NCI-H526 (cell line): ENCODE measurements around the gene CHSY1.

Source experiments
- DNase-seq, 2 experiments: peaks; one replicate each; lab custom pipeline; 2025; lab: John Stamatoyannopoulos, UW

CHSY1 gene

GRCh38 chr15:101269479-101270223 is 17.8 kb upstream of the CHSY1 start:
- DNase-seq, result peak in 1 of 2 experiments; percentile 25

DNA sequence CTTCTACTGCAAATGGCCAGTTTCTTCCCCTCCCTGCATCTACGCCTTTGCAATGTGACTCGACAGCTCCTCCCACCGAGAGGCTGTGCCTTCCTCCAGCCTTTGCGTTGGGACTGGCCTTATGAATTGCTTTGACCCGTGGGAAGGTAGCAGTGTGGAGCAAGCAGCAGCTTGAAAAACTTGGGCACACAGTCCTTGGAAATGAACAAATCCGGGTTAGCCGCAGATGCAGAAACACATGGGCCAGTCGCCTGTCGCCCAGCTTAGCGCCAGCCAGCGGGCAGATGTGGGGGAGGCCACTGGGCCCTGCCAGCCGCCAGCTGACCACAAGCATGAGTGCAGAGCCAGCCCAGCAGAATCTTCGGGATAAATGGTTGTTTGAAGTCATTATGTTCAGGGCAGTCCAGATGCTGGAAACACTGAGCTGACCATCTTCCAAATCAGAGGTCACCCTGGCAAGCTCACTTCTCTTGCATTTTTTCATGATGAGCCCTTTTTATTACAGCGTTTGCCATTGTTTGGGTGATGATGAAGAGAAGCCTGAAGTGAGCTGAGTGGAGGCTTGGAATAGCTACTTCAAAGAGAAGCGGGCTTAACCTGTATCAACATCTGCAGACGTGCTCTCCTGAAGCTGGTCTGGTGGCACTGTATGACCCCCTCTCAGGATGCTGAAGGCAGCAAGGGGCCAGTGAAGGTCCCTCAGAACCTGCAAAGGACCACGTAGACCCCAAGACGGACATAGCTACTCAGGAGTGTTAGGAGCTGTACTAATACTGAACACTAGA is 15.7 kb upstream of the CHSY1 start:
- no peak for DNase-seq

GRCh38 chr15:101266787-101267186 is 14.9 kb upstream of the CHSY1 start:
- DNase-seq, result no peak

GRCh38 chr15:101266034-101266433 is 14.2 kb upstream of the CHSY1 start:
- no peak for DNase-seq

- no peak for DNase-seq
Measured at GRCh38 chr15:101264911-101265641, 13.2 kb upstream of the CHSY1 start.

DNA sequence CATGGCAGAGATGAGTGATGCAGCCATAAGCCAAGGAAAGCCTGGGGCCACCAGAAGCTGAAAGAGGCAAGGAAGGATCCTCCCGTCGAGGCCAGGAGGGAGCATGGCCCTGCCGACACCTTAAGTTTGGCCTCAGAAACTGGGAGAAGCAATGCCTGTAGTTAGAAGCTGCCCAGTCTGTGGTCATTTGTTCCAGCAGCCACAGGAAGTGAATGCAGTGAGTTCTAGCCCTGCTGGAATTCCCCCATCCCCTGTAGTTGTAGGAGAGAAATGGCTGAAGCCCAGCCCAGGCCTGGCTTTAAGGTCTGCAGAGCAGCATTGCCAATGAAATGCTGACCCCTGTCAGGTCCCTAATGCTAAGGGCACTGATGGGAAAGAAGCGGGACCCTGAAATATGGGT is 12.2 kb upstream of the CHSY1 start:
- DNase-seq, result no peak

GRCh38 chr15:101262551-101262950 is 10.7 kb upstream of the CHSY1 start:
- DNase-seq, result no peak

DNA sequence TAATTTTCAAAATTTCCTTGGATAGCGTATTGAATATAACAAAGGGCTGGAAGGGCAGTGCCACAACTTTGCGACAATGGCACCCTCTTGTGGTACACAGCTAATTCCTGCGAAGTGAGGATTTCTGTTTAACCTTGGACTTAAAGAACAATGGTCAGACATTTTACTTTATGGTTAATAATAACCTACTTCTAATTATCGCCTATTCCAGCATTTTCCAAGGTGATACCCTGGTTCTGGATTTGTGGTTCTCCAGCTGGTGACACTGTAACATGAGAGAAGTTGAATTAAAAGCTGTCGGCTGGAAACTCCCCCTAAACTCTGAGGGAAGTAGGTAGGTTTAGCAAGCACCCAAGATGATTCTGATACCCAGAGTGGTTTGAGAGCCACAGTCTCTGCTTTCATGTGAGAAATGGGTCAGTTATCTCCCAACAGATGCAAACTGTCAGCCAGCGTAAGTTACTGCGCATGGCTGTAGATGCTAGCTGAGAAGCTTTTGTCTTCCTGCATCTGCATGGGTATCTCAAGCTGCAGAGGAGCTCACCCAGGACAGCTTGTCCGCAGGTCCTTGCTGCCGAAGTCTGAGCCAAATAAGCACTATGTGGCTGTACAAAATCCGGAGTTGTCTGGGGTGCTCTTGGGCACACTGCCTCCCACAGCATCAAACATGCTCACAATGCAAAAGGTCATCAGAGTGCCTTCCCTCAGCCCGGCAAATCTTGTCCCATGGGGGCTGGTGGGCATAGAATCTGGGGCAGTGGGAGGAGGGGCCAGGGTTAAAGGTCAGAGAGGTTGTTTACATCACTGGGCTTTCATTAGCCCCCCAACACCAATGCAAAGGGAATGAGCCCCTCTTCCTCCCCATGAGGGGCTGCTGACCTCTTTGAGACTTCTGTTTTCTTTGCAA is 6.6 kb upstream of the CHSY1 start:
- peak in 1 of 2 experiments; percentile 79 for DNase-seq

GRCh38 chr15:101256757-101257156 is 4.9 kb upstream of the CHSY1 start:
- peak in 1 of 2 experiments; percentile 24 for DNase-seq

- DNase-seq, result no peak
Measured at GRCh38 chr15:101255615-101256241, 3.9 kb upstream of the CHSY1 start.

DNA sequence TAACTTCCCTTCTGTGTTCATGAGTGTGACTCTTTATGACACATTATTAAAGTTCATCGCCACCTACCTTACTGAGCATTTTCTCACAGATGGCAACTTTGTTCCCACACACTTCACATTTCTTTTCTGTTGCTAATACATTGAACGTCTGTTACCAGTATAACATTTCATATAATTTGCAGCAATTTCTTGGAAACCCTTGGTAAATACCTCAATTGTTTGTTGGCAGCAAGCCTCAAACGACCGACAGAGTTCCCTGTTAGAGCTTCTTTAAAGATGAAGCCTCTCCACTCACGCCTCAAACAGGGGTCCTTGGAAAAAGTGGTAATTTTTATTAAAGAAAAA is 3.2 kb upstream of the CHSY1 start:
- no peak for DNase-seq

DNA sequence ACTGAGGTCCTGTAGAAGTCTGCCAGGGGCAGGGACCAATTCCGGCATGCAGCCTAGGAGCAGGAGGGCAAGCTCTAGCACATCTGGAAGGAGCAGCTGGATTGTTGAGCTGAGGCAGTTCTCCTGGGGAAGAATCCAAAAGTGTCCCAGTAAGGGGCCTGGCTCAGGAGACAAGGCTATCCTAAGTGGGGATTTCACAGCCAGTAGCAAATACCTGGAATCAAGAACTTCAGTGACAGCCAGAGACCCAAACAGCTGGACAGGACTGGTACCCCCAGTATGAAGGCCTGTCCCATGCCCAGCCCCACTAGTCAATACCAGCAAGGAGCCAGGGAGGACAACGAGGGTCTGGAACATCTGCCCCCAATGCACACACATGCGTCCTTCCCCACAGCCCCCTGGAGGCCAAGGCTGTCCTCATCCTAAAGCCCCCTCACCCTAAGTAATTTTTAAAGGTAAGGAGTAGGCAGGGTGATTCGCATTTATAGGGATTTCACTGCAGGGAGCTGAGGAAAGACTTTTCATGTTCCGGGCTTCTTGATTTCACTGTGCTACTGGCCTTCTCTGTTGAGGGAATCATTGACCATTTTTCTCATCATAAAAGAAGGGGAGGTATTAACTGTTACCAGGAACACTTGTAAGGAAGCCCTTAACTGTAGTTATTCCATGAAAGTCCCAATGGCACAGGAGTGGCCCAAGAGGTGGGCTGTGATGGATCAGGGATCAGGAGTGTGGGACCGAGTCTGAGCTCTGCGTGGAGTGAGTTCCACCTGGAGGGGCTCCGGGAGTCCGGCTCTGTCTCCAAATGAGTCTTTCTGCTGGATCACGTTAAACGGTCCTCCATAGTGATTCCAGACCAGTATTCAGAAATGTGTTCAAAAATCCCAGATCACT is 2.6 kb upstream of the CHSY1 start:
- DNase-seq, result no peak

DNA sequence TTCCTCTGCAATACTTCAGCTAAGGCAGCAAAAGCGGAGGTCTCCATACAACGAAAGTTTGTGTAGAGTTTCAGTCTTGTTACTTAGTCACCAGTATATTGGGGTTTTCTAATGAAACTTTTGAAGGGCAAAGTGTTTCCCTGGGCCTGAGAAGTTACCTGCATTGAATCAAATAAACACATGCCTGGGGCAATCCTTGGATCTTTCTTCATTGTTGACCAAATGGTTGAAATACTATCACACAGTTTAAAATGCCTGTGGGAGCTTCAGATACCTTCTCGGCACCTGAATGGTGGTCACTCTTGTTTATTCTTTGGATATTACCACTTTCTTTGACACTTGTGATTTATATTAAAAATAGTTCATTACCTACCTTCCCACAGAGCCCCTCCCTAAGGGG is 988 bp upstream of the CHSY1 start:
- DNase-seq, result no peak

- DNase-seq, result peak in 1 of 2 experiments; percentile 86
Measured at GRCh38 chr15:101250873-101251829, 697 bp downstream of the CHSY1 start.

- DNase-seq, result peak in 1 of 2 experiments; percentile 44
Measured at GRCh38 chr15:101250341-101250831, 1.5 kb downstream of the CHSY1 start.

DNA sequence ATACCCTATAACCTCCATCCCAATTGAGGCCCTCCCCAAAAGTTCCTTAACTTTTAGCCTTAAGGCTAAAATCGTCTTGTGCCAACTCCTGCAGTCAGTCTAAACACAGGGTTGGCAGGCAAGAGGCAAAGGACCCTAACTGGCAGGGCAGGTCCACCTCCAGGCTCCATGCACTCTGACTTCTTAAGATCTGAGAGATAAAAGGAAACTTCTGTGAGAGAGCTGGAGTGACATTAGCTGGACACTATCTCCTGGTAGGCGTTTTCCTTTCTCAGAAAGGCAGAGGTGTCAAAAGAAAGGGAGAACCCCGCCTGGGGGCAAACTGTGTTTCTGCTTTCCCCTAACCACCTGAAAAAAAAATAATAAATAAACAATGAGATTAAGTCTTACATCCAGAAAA is 3.6 kb downstream of the CHSY1 start:
- DNase-seq, result no peak

DNA sequence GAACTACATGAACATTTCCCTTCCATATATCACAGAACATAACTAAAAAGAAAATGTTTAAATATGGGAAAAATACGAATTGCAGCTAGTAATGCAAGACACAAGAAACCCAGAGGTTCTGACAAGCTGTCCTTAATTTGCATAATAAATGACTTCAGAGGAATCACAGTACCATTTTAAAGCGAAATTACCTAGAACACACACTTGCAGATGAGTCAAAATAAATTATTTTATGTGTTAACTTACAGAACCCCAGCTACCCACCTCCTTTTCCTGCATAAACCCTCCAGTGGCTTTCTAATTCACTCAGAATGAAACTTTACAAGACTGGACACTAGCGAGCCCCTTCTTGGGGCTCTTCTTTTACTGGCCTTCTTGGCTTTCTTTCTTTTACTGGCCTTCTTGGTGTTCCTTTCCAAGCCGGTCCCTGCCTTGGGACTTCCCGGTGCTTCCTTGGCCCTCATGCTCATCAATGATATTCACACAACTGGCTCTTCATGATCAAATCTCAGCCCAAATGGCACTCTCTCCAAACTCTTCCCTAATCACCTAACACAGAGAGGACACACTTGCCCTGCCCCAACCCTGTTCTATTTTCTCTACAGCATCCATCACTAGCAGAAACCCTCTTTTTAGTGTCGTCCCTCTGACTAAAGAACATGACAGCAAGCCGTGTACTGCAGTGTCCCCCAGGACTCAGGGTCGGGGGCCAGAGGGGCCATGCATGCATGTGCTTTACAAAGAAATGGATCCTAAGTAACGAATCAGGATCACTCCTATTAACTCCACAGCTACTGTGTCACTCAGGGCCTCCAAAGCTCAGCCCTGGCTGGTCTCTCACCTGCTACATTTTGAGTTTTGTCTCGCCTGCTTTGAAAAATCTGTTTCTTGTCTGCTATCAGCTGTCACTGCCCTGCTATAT is 4.8 kb downstream of the CHSY1 start:
- DNase-seq, result no peak

DNA sequence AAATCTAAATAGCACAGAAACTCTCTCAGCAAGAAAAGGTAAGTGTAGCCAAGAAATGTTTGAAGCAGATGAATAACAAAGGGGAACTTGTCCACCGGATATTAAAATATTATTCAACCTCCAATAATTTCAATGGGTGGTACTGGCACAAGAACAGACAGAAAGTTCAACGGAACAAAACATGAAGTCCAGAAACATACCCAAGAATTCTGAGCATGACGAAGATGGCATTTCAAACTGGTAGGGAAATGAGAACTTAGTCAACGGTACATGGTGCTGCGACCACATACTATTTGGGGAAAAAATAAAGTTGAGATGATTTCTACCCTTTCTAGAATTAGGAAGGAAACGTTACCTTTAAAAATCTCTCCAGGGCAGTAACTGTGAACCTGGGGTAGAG is 5.5 kb downstream of the CHSY1 start:
- no peak for DNase-seq
